Right cardiac atrium (tissue), 5 donors: ENCODE measurements around the gene PIK3C2A. TPM values are rescaled to one million over a fixed set of nuclear protein-coding genes. Genes with fewer than 3 reads are reported as not detected.

Source experiments
- ATAC-seq, 2 donors: fragments of 200-7000 bp; cut with Tn5 transposase; one replicate each; pipeline versions ENCODE4 v1.8.0 to v1.9.1; 2020; ENCODE audit warnings: moderate library complexity in 2 of 2, mild to moderate bottlenecking in 1 of 2
- DNase-seq, 3 donors: peaks; one replicate each; pipeline ENCODE4 v3.0.0-alpha.2; 2020
- H3K27ac ChIP-seq: one replicate; pipeline ENCODE4 v1.5.1; 2013; ENCODE audit warnings: mild to moderate bottlenecking, low read length, control low read depth, moderate library complexity
- H3K27me3 ChIP-seq: one replicate; pipeline ENCODE4 v1.6.1; 2013; ENCODE audit not compliant: control insufficient read depth, insufficient read depth
- H3K4me1 ChIP-seq: one replicate; pipeline ENCODE4 v1.6.1; 2013; ENCODE audit warnings: low read length; ENCODE audit not compliant: control insufficient read depth, insufficient read depth
- H3K4me3 ChIP-seq: one replicate; pipeline ENCODE4 v1.5.1; 2013; ENCODE audit warnings: low read length, control low read depth
- H3K9me3 ChIP-seq: one replicate; pipeline ENCODE4 v1.6.1; 2013; ENCODE audit warnings: low read length; ENCODE audit not compliant: control insufficient read depth
- WGBS: extraction: QIAGEN DNeasy Blood & Tissue Kit; methylation state at CpG from one replicate; pipeline ENCODE4 v1.1.7; 2013; 5-methylcytosine and 5-hydroxymethylcytosine counted together
- intact Hi-C, 4 donors: fragments of 100-400 bp; cut with DNase I; formaldehyde crosslinking; loops; one replicate each; pipeline versions ENCODE4 v1.11.0 to v1.14.0; 2022 to 2023
- polyA plus RNA-seq: library from polyadenylated mRNA; stranded (reverse); fragments of 200-250 nt; gene quantifications from one replicate; pipeline ENCODE4 v1.2.3, GENCODE V29; 2013
- total RNA-seq, 4 donors: library from RNA; stranded (reverse); fragmentation: NEBNext Ultra II Directional; extraction: Animal tissue kit (Norgen Biotek cat#: 25700); gene quantifications; one replicate each; pipeline ENCODE4 v1.2.1, GENCODE V29; 2021
- donor health status: healthy with polysubstance abuse.
- donor health status: DM: no; HTN: yes; CAD: no.
- donor health status: DM: no; HTN: no; CAD: no.
- donor health status: DM: no; HTN: yes; CAD: no; lungs with severe emphysema.
- donor health status: DM: yes; HTN: yes; CAD: no.

PIK3C2A gene
- total and polyA plus RNA-seq, 5 donors, result 10.5 to 62.0 (median 49.1) TPM

DNA sequence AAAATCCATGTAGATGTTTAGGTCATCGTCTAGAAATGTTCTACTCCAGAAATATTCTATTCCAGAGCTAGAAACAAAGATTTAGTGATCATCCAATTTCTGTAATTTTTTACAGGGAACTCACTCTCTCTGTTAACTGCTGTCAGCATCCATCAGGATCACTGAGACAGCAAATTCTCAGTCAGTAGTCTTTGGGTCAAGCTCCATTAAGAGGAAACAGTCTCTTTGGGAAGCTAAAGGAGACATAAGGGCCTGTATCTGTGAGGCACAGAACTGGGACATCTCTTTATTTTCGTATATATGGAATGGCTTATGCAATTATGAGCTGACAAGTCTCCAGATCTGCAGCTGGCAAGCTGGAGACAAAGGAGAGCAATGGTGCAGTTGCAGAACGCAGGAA, 48.3 kb downstream of the PIK3C2A start:
- H3K9me3 ChIP-seq, result no peaks in the 10 kb centered on the region
- ATAC-seq, result peak in 1 of 2 donors; percentile 31
- DNase-seq, result no peak
- intact Hi-C loops, result no loop called here
- 71% methylated on average over 3 of the region's 3 CpGs for WGBS
- peak overlapping the region; percentile 13 for H3K27ac ChIP-seq
- H3K4me3 ChIP-seq, result no peak overlapping the region
- H3K4me1 ChIP-seq, result peaks cover 15% of the 10 kb centered on the region
- H3K27me3 ChIP-seq, result no peaks in the 10 kb centered on the region

Other genes starting within 250 kb of the PIK3C2A start
- gene PLEKHA7, start 193.6 kb downstream of the PIK3C2A start, total RNA-seq, result 10 to 100 TPM; 30.3 to 44.6 (median 35.5) TPM
- 16.2 TPM for gene PLEKHA7, start 193.6 kb downstream of the PIK3C2A start, polyA plus RNA-seq
- gene RPS13, start 130.3 kb downstream of the PIK3C2A start, total RNA-seq, result 100 to 1,000 TPM; 687 to 817 (median 791) TPM
- gene RPS13, start 130.3 kb downstream of the PIK3C2A start, polyA plus RNA-seq, result 1,538 TPM
- gene NUCB2, start 68.8 kb upstream of the PIK3C2A start, total RNA-seq, result 100 to 1,000 TPM; 118 to 172 (median 137) TPM
- 135 TPM for gene NUCB2, start 68.8 kb upstream of the PIK3C2A start, polyA plus RNA-seq
- 1 to 10 TPM; 2.3 to 3.3 (median 3.0) TPM for gene NCR3LG1, start 143.8 kb upstream of the PIK3C2A start, total RNA-seq
- gene NCR3LG1, start 143.8 kb upstream of the PIK3C2A start, polyA plus RNA-seq, result 0.75 TPM
- 10 to 100 TPM in 3 of 4 donors, 1 to 10 TPM in 1; 9.2 to 33.1 (median 25.2) TPM for gene KCNJ11, start 180.7 kb upstream of the PIK3C2A start, total RNA-seq
- 18.6 TPM for gene KCNJ11, start 180.7 kb upstream of the PIK3C2A start, polyA plus RNA-seq